B cell (primary cell): ENCODE measurements around the gene G2E3. TPM values are rescaled to one million over a fixed set of nuclear protein-coding genes. Genes with fewer than 3 reads are reported as not detected.

Experiments
- ATAC-seq: fragments of 200-7000 bp; cut with Tn5 transposase; one replicate; pipeline ENCODE4 v1.10.0; 2021; ENCODE audit warnings: low read depth, mild to moderate bottlenecking, moderate number of reproducible peaks, moderate library complexity
- CTCF ChIA-PET: fragments of 350-600 bp; sonication (Branson Sonifier 250); formaldehyde crosslinking; loops from one replicate; lab custom pipeline; 2021; ENCODE audit warnings: antibody characterized with exemption, inconsistent platforms; lab: Charles Lee
- POLR2A ChIA-PET: fragments of 350-600 bp; sonication (Branson Sonifier 250); formaldehyde crosslinking; loops from one replicate; lab custom pipeline; 2021; ENCODE audit warnings: antibody characterized with exemption; lab: Charles Lee
- DNase-seq: peaks from one replicate; pipeline ENCODE4 v3.0.0; 2013
- H2AFZ ChIP-seq: 2 replicates; pipeline ENCODE4 v1.6.1; 2012; ENCODE audit warnings: mild to moderate bottlenecking, low read depth, low read length; ENCODE audit not compliant: insufficient read depth, poor library complexity, severe bottlenecking
- H3K27ac ChIP-seq, 2 donors: 1 replicate in 1 of 2; 2 replicates in 1 of 2; pipeline ENCODE4 v1.5.1; 2012 to 2013; ENCODE audit warnings: low read length in 2 of 2, mild to moderate bottlenecking in 2 of 2, moderate library complexity in 1 of 2
- H3K27me3 ChIP-seq, 4 experiments: fragments of 200-600 bp in 1 of 4; sonication (generic) in 1 of 4; replicated peaks in 1 of 4; 1 replicate in 2 of 4; 2 replicates in 2 of 4; pipeline versions ENCODE4 v1.6.1 to v1.7.0; 2013 to 2016; ENCODE audit warnings: low read length in 3 of 4, mild to moderate bottlenecking in 2 of 4, mixed read lengths in 1 of 4, moderate library complexity in 1 of 4; ENCODE audit not compliant: insufficient read depth in 4 of 4, control insufficient read depth in 3 of 4; ENCODE audit errors: control extremely low read depth in 1 of 4
- H3K36me3 ChIP-seq, 2 experiments: replicated peaks in 1 of 2; 1 replicate in 1 of 2; 2 replicates in 1 of 2; pipeline versions ENCODE4 v1.6.1 to v1.7.1; 2013; ENCODE audit warnings: low read length in 1 of 2; ENCODE audit not compliant: insufficient read depth in 2 of 2, control insufficient read depth in 1 of 2; ENCODE audit errors: control extremely low read depth in 1 of 2, extremely low read depth in 1 of 2
- H3K4me1 ChIP-seq, 2 donors: fragments of 200-600 bp in 1 of 2; sonication (generic) in 1 of 2; 1 replicate in 1 of 2; 2 replicates in 1 of 2; pipeline versions ENCODE4 v1.5.1 to v1.6.1; 2013 to 2017; ENCODE audit warnings: low read length in 2 of 2; ENCODE audit not compliant: control insufficient read depth in 2 of 2, insufficient read depth in 2 of 2
- H3K4me2 ChIP-seq: replicated peaks from 2 replicates; pipeline ENCODE3; 2012; ENCODE audit warnings: mild to moderate bottlenecking, low read depth, low read length; ENCODE audit not compliant: poor library complexity, severe bottlenecking
- H3K4me3 ChIP-seq, 5 experiments: fragments of 200-600 bp in 1 of 5; sonication (generic) in 1 of 5; 1 replicate in 3 of 5; 2 replicates in 2 of 5; pipeline versions ENCODE4 v1.5.1 to v1.7.0; 2011 to 2016; ENCODE audit warnings: low read length in 4 of 5, mild to moderate bottlenecking in 4 of 5, low read depth in 2 of 5, control low read depth in 1 of 5, moderate library complexity in 1 of 5; ENCODE audit not compliant: insufficient read depth in 1 of 5; ENCODE audit errors: control extremely low read depth in 1 of 5, extremely low read depth in 1 of 5
- H3K79me2 ChIP-seq: fragments of 200-600 bp; sonication (generic); one replicate; pipeline ENCODE4 v1.6.0; 2016; ENCODE audit warnings: low read length; ENCODE audit not compliant: control insufficient read depth, insufficient read depth
- H3K9ac ChIP-seq: fragments of 200-600 bp; sonication (generic); 2 replicates; pipeline ENCODE4 v1.6.1; 2017; ENCODE audit warnings: mild to moderate bottlenecking, low read length, moderate library complexity
- H3K9me3 ChIP-seq, 3 donors: one replicate each; pipeline versions ENCODE4 v1.6.1 to v1.7.1; 2013; ENCODE audit warnings: low read length in 2 of 3; ENCODE audit not compliant: control insufficient read depth in 2 of 3, insufficient read depth in 1 of 3; ENCODE audit errors: control extremely low read depth in 1 of 3
- H4K20me1 ChIP-seq: 2 replicates; pipeline ENCODE4 v1.6.0; 2012; ENCODE audit warnings: mild to moderate bottlenecking, low read length; ENCODE audit not compliant: insufficient read depth, control insufficient read depth, poor library complexity, severe bottlenecking
- H3K27ac Mint-ChIP-seq: one replicate; pipeline ENCODE4 v1.8.0; 2021; ENCODE audit warnings: mixed read lengths
- H3K27me3 Mint-ChIP-seq: one replicate; pipeline ENCODE4 v1.8.0; 2021; ENCODE audit warnings: mixed read lengths
- H3K4me1 Mint-ChIP-seq: one replicate; pipeline ENCODE4 v1.8.0; 2021; ENCODE audit warnings: mixed read lengths
- H3K4me3 Mint-ChIP-seq: one replicate; pipeline ENCODE4 v1.8.0; 2021; ENCODE audit warnings: mixed read lengths
- H3K9me3 Mint-ChIP-seq: one replicate; pipeline ENCODE4 v1.8.0; 2022; ENCODE audit warnings: mixed read lengths; ENCODE audit not compliant: insufficient read depth
- EZH2 ChIP-seq: IDR thresholded peaks from 2 replicates; pipeline ENCODE4 v1.6.1; 2012; ENCODE audit warnings: borderline replicate concordance, low read depth, mild to moderate bottlenecking, moderate library complexity, low read length; ENCODE audit not compliant: insufficient read depth, poor library complexity, severe bottlenecking
- WGBS: methylation state at CpG from one replicate; pipeline ENCODE4 v1.1.5; 2013; ENCODE audit warnings: missing lambda C conversion rate; ENCODE audit not compliant: insufficient coverage; 5-methylcytosine and 5-hydroxymethylcytosine counted together
- intact Hi-C: fragments of 100-400 bp; cut with micrococcal nuclease; formaldehyde crosslinking; loops from one replicate; pipeline ENCODE4 v1.10.0; 2022
- polyA plus RNA-seq: library from polyadenylated mRNA; depleted of rRNA; stranded (reverse); fragments of >200 nt; gene quantifications from 2 replicates; pipeline ENCODE4 v1.2.3, GENCODE V29; 2012
- total RNA-seq, 2 donors: library from RNA; stranded (reverse); fragments of 120-200 nt in 1 of 2; gene quantifications; 1 replicate in 1 of 2; 2 replicates in 1 of 2; pipeline versions ENCODE4 v1.2.3 to v1.2.4, GENCODE V29; 2013 to 2022
- TF ChIP-seq, protein P1 (sequence below): fragments of 200-600 bp; IDR thresholded peaks from one replicate; pipeline ENCODE4 v1.8.0; 2022; ENCODE audit warnings: antibody characterized with exemption, mild to moderate bottlenecking

G2E3 gene
- total and polyA plus RNA-seq, 2 donors (not counting 1 experiment from before 2014, with no cell fraction given) = 6.2 to 29.2 TPM

DNA sequence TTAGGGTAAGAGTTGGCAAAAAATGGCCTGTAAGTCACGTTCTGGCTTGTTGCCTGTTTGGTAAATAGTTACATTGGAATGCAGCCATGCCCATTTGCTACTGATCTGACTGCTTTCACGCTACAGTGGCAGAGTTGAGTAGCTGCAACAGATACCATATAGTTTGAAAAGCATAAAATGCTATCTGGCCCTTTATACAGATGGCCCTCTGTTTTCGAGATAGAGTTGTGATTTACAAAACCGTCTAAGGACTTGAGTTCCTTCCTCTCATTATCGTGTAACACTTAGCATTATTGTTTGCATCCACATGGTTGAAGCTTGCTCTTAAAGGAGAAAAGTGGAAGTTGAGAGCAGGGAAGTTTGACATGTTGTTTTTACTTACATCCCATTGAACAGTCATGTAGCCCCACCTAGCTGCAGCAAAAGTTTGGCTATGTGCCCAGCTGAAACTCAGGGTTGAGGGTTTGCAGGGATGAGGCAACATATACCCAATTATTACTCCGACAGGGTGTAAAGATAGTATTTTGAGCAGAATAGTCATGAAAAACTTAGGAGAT lies 51.9 kb downstream of the G2E3 start:
- POLR2A ChIA-PET = no interaction called here
- intact Hi-C loops = no loop called here
- Histone ChIP-seq H3K79me2 (no peaks in the 10 kb centered on the region), H2AFZ (no peak overlapping the region), H3K36me3 (peaks cover 0 to 20% of the 10 kb centered on the region in 2 experiments), H3K27ac (no peak overlapping the region), H4K20me1 (no peaks in the 10 kb centered on the region), H3K9me3 (no peaks in the 10 kb centered on the region), H3K27me3 (no peaks in the 10 kb centered on the region), H3K4me3 (no peak overlapping the region), H3K4me1 (no peaks in the 10 kb centered on the region), H3K4me2 (no peak overlapping the region), H3K9ac (no peak overlapping the region)
- peak overlapping the region; percentile 66 for H3K27ac Mint-ChIP-seq
- H3K9me3 Mint-ChIP-seq = no peaks in the 10 kb centered on the region
- H3K27me3 Mint-ChIP-seq = no peaks in the 10 kb centered on the region
- ATAC-seq (no peak), DNase-seq (peak; percentile 39)
- CTCF ChIA-PET = interaction anchor here (0.6 to 1.5 kb wide), 3 partner anchors 88 to 237 kb away, joined by 3 to 5 read pairs (median 4); no protein-coding TSS in a partner anchor
- TF ChIP-seq, protein P1, sequence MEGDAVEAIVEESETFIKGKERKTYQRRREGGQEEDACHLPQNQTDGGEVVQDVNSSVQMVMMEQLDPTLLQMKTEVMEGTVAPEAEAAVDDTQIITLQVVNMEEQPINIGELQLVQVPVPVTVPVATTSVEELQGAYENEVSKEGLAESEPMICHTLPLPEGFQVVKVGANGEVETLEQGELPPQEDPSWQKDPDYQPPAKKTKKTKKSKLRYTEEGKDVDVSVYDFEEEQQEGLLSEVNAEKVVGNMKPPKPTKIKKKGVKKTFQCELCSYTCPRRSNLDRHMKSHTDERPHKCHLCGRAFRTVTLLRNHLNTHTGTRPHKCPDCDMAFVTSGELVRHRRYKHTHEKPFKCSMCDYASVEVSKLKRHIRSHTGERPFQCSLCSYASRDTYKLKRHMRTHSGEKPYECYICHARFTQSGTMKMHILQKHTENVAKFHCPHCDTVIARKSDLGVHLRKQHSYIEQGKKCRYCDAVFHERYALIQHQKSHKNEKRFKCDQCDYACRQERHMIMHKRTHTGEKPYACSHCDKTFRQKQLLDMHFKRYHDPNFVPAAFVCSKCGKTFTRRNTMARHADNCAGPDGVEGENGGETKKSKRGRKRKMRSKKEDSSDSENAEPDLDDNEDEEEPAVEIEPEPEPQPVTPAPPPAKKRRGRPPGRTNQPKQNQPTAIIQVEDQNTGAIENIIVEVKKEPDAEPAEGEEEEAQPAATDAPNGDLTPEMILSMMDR = no peak
- TF ChIP-seq EZH2 = no peak
- WGBS = 45% methylated on average over 2 of the region's 6 CpGs
- peaks cover 2% of the 10 kb centered on the region for H3K4me1 Mint-ChIP-seq
- no peak overlapping the region for H3K4me3 Mint-ChIP-seq

DNA sequence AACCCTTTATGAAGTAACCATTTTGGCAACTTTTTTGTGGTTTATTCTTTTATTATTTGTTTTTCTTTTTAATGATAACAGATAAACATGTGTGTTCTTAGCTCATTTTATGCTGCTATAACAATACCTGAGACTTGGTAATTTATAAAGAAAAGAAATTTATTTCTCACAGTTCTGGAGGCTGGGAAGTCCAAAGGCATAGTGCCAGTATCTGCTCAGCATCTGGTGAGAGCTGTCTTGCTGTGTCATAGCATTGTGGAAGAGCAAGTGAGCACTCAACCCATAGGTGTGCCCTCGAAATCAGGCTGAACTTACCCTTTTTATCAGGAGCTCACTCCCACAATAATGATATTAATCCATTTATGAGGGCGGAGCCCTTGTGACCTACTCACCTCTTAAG lies 55.2 kb downstream of the G2E3 start:
- peaks cover 3% of the 10 kb centered on the region for H3K4me1 Mint-ChIP-seq
- intact Hi-C loops = no loop called here
- ChIA-PET POLR2A (no interaction called here), CTCF (no interaction called here)
- H3K4me3 ChIP-seq = no peak overlapping the region
- no peak for TF ChIP-seq EZH2
- TF ChIP-seq, protein P1 = no peak
- no peak overlapping the region for H3K4me2 ChIP-seq
- no peak overlapping the region for H2AFZ ChIP-seq
- no peaks in the 10 kb centered on the region for H3K9me3 ChIP-seq
- no peak overlapping the region for H3K9ac ChIP-seq
- H3K4me3 Mint-ChIP-seq = no peak overlapping the region
- no peak overlapping the region for H3K27ac Mint-ChIP-seq
- no peaks in the 10 kb centered on the region for H3K9me3 Mint-ChIP-seq
- no peaks in the 10 kb centered on the region for H3K27me3 ChIP-seq
- no peaks in the 10 kb centered on the region for H3K79me2 ChIP-seq
- H3K27ac ChIP-seq = no peak overlapping the region
- peaks cover 1 to 8% of the 10 kb centered on the region in 2 experiments for H3K36me3 ChIP-seq
- no peak for ATAC-seq
- H3K27me3 Mint-ChIP-seq = no peaks in the 10 kb centered on the region
- DNase-seq = no peak
- H3K4me1 ChIP-seq = no peaks in the 10 kb centered on the region
- no peaks in the 10 kb centered on the region for H4K20me1 ChIP-seq
- 100% methylated on average over 2 of the region's 2 CpGs for WGBS
